ENCODE measurements around the gene RTN1.

Gene RTN1

GRCh38 chr14:59788176-59788575 lies 82.4 kb downstream of the RTN1 start:
- DNase-seq (ENCODE audit: low spot score) = no peak

DNA sequence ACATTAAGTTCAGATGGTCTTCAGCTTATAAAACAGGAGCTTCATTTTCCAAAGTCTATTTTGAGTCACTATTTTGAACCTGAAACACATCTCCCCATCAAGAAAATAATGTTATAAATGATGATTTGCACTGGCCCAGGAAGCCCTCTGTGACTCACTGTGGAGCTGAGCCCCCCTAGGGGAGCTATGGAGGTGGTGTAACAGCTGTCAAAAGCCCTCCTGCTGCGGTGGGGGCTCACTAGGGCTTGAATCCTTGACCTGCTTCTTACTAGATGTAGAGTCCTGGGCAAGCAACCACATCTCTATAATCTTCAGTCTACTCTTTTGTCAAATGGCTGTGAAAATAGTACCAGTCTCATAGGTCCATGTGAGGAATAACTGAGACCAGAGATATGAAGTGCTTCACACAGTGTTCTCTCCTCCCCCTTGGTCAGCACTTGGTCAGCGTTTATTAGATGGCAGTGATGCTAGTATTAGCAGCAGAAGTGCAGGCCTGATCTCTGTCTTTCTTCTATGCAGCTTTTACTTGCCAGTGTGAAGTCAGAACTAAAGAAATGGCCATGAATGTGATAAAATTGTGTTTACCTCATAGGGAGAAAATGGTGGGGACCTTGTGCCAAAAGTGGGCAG lies 83.4 kb downstream of the RTN1 start:
- DNase-seq (ENCODE audit: low spot score) = no peak

DNA sequence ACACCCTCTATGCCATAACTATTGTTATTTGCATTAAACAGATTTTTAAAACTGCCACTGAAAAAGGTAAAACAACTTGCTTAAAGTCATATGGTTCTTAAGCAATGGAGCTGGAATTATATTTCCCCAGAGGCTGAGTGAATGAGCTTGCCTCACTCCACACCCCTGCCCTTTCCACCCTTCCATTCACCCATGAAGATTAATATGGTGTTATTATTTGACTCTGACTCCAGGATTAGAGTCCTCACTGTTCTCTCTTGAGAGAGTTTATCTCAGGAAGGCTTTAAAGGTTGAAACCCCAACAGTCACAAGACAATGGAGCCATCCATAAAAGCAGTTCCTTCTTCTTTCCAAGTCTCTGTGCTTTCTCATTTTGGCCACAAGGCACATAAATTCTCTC lies 84.9 kb downstream of the RTN1 start:
- DNase-seq (ENCODE audit: low spot score) = no peak

DNA sequence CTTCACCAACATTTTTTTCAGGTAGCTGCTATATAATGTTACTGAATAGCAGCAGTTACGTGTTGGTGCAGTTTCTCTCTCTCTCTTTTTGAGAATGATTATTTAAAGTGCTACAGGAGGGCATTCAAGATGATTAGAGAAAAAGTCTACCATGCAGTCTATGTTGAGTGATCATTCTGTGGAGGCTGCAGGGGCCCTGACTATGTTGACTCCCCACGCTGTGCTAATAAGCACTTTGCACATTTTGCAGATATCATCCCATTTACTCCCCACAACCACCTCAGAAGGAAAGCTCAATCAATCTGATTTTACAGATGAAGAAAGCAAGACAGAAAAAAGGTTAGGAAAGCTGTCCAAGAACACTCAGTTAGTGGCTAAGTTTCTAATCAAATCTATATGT lies 87.8 kb downstream of the RTN1 start:
- DNase-seq (ENCODE audit: low spot score) = no peak

DNA sequence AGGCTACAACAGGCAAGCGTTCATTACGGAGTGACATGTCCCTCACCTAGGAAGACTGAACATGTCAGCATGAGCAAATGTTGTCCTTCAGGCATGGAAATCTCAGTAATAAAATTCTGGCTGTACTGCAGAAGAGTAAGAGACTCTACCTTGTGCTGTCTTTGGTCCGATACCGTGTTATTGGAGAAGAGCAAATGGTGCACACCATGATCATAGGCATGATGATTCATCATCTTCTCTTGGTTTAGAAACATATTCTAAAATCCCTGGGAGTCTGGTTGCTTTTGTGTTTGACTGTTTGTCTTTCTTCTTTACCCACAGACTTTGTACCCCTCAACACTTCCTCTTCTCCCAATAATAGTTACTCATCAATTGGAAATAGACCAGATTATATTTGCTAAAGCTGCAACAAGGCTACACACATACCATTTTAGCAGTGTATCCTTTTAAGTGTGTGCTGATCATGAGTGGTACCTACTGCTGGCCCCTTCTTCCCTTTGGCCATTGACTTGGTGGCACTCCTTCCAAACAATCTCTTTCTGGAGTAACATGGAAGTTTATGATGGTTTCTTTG lies 93.5 kb downstream of the RTN1 start:
- DNase-seq (ENCODE audit: low spot score) = no peak

DNA sequence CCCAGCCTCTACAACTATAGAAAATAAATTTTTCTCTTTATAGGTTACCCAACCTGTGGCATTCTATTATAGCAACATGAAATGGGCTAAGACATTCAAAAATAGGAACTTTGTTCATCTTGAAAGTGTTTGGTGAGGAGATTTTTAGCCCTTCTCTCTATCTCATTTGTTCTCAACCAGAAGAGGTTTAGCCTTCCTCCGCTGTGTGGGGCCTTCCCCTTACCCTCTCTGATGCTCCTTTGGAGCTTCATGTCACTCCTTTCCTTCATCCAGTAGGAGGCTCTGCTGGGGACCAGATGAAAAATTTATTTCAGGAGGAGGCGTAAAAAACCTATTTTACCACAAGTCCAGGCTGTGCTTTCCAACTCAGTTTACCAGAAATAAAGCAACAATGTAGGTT lies 94.1 kb downstream of the RTN1 start:
- no peak for DNase-seq (ENCODE audit: low spot score)

GRCh38 chr14:59772233-59772632 lies 98.3 kb downstream of the RTN1 start:
- DNase-seq (ENCODE audit: low spot score) = no peak

- DNase-seq (ENCODE audit: low spot score) = no peak
These were observed 99.0 kb downstream of the RTN1 start for GRCh38 chr14:59771577-59771976.

DNA sequence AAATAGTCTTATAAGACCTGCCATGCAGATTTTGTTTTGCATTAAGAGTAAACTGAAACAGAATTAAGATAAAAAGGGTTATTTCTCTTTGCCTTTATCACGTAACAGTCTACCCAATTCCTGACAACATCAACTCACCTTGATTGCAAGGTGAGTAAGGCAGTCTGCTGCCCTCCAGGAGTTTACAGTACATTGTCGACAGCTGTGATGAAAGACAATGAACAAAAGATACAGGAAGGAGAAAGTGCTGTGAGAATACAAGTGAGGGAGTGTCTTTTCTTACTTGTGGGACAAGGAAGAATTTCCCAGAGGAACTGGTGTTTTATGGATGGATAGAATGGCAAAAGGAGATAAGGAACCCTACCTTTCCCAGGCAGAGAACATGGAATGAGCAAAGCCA lies 101.0 kb downstream of the RTN1 start:
- no peak for DNase-seq (ENCODE audit: low spot score)

DNA sequence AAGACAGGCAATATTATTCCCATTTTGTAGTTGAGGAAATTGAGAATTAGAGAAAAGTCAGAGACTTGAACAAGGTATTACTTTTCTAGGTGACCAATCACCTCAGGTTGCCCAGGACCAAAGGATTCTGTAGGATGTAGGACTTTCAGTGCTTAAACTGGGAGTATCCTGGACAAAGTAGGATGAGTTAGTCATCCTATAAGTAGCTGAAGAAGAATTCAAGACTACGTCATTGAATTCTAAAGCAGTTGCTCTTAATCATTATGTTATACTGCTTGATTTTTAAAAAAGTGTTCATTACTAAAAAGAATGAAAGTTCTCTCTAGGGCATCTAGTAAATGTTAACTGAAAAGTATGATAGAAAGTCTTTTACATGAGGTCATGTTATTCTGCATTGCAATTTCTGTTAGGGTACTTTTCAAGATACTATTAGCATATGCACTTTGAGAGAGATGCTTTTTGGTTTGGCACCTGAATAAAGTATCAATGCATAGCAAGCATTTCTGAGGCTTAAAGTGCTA lies 101.7 kb downstream of the RTN1 start:
- DNase-seq (ENCODE audit: low spot score) = no peak

DNA sequence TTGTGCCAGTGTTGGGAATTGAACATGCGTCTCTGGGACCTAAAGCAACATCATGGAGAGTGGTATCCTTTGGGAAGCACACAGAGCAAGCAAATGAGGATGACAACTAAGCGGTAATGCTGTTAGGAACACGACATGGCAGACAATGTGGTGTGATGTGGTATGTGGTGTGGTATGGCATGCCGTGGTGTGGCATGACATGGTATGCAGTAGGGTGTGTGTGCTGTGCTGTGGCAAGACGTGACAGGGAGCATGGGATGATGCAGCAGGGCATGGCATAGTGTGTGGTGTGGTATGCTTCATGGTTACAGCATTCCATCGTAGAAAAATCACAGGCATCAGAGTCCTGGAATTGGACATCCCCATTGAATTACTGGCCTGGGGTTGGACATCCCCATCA lies 108.7 kb downstream of the RTN1 start:
- DNase-seq (ENCODE audit: low spot score) = no peak

GRCh38 chr14:59755409-59756135 lies 115.0 kb downstream of the RTN1 start:
- no peak for DNase-seq (ENCODE audit: low spot score)

DNA sequence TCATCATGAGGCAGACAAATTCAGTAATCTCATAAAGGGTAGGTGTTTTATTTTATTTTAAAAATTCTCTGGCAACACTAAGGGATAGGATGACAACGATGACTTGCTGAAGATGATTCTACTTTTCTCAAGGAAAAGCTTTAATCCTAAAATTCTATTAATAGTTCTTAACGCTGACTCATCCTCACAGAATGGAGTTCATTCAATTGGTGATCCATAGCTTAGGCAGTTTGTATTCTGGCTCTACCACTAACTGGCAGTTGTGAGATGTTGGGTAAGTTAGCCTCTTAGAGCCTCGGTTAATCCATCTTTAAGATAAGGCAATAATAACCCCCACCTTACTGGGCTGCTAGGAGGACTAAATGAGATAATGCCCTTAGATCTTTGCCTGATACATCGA lies 116.3 kb downstream of the RTN1 start:
- no peak for DNase-seq (ENCODE audit: low spot score)

GRCh38 chr14:59753512-59753911 lies 117.1 kb downstream of the RTN1 start:
- DNase-seq (ENCODE audit: low spot score) = no peak

DNA sequence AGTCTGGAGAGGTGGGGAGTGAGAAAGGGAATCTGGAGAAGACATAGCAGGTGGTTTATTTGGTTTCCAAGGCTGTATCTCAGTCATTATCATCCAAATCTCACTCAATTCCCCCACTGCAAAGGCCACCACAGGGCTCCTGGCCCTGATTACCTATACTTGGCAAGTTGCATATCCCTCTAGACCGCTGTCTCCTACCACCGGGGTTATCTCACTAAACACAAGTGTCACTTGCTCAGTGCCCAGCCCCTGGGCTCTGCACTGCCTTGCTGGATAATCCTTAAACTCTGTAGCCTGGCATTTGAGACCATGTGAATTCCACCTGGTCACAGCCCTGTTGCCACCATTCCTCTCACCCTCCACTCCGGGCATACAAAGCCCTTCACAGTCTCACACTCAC lies 119.0 kb downstream of the RTN1 start:
- no peak for DNase-seq (ENCODE audit: low spot score)

GRCh38 chr14:59739794-59740193 lies 130.8 kb downstream of the RTN1 start:
- no peak for DNase-seq (ENCODE audit: low spot score)

- DNase-seq (ENCODE audit: low spot score) = no peak
These were observed 142.3 kb downstream of the RTN1 start for GRCh38 chr14:59728304-59728703.

DNA sequence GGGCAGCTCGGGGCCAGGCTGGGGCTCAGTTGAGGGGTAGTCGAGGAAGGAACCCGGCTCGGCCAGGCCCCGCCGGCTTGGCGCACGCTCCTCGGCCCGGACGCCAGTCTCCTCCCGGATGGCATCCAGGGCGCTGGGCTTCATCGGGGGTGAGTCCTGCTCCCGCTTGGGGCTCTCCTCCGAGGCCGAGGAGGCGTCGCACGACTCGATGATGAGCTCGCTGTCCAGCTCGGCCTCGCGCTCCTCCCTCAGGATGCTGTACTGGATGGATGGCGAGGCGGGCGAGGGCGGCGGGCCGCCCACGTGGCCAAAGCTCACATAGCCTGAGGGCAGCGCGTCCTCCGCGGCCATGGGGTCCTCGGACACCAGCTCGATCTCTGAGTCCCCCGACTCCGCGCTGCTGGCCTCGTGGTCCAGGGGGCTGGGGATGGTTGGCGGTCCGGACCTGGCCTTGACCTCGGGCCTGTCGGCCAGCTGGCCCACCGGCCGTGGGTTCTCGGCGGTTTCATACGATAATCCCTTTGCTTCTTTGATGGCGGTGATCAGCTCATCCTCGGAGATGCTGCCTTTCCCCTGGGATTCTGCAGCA lies 143.4 kb downstream of the RTN1 start:
- no peak for DNase-seq (ENCODE audit: low spot score)

- no peak for DNase-seq (ENCODE audit: low spot score)
These were observed 159.5 kb downstream of the RTN1 start for GRCh38 chr14:59711080-59711479.

DNA sequence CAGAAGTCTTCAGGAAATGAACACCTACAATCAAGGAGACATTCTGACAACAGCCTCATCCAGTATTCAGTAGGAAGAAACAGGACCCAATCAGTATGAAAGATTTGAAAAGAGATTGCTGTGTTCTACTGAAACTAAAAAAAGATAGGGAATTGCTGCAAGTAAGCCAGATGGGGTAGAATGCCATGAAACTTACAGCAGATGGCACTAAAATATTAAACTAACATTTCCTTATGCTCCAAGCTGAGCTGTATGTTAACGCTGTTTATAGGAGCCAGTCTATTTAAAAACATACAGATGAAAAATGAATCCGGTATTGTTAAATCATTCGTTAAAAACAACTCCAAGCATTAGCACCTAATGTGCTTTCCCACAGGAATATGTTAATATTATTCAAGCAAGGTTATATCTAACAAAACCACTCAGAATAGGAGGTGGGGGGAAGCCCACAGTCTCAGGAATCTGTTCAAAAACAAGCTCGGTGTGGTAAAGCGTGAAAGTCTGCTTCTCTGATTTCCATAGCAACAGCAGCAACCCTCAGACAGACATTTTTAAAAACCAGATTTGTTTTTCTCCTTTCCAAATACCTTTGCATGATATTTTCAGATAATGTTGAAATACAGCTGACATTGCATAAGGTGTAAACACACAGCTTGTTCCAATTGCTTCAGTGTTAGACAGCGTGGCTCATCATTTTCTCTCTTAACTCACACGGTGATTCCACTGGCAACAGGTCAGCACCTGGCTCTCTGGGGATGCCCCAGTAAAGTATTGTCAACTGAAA lies 162.6 kb downstream of the RTN1 start:
- DNase-seq (ENCODE audit: low spot score) = no peak

GRCh38 chr14:59705866-59706265 lies 164.7 kb downstream of the RTN1 start:
- no peak for DNase-seq (ENCODE audit: low spot score)

DNA sequence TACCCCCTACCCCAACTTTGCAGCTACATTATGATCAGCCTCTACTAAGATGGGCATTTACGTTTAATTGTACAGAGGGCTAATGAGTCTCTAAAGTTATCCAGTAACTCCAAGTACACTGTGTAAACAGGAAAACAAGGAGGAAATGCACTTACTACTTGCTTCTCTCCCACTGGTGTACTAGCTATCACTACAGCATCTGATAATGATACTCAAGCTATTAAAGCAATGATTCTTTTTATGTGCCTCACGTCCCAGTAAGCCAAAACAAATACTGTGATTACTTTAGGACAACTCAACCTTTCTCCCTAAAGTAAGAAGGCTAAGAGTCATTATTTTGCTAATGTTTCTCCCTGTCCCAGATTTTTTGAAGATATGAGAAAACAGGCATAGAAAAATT lies 165.3 kb downstream of the RTN1 start:
- DNase-seq (ENCODE audit: low spot score) = no peak
